DMS53 treated with DMSO at 0.1 percent for 48 hours (cell line): ENCODE measurements around the gene CD79A.

Source experiments
- DNase-seq: peaks from one replicate; lab custom pipeline; 2025; ENCODE audit not compliant: unreplicated experiment; lab: John Stamatoyannopoulos, UW

CD79A gene

DNA sequence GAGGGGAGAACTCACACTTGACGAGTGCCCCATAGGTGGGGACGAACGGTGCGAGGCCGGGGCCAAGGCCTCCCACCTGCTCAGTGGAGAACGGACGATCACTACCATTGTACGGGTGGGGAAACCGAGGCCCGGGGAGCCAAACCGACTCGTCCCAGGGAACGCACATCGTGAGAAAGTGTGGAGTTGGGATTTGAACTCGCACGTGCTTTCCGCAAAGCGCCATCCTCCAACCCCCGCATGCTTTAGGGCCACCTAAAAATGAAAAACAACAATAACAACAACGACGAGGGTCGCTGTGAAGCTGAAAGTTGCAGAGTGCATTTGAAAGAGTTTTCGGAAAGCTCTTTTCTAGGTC is 6.4 kb downstream of the CD79A start:
- DNase-seq, result no peak

DNA sequence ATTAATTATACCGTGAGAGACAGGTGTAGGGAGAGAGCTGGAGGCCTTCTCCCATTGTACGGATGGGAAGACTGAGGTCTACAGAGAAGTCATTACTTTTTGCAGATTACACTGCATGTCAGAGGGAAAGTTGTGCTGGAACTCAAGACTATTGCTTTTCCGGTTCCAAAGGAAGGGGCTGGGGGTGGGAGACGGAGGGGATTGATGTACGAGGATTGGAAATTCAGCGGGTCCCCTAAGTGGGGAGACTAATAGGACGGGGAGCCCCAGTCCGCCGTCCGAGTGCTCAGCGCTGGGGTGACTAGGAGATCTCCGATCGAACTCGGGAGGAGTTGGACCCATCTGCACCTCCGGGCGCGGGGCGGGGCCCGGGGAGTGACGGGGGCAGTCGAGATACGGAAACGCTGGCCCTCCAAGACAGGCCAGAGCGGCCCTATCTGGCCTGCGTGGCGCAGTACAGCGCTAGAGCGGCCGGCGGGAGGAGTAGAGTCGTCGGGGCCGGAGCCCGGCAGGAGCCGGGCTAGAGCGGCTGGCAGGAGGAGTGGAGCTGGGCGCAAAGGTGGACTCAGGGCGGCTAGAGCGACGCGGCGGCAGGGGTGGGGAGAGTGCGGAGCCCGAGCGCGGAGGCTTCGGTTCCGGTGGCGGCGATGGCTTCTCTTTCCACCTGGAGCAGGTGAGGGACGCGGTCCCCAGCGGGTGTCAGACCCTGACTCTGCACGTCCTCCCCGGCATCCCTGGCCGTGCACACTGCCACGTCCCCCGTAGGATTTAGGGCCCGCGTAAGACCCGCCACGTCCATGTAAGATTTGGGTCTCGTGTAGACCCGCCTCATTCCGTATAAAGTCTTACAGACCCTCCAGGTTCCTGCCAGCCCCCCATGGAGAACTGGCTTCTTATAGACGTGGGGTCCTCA is 7.0 kb downstream of the CD79A start:
- peak; percentile 93 for DNase-seq

DNA sequence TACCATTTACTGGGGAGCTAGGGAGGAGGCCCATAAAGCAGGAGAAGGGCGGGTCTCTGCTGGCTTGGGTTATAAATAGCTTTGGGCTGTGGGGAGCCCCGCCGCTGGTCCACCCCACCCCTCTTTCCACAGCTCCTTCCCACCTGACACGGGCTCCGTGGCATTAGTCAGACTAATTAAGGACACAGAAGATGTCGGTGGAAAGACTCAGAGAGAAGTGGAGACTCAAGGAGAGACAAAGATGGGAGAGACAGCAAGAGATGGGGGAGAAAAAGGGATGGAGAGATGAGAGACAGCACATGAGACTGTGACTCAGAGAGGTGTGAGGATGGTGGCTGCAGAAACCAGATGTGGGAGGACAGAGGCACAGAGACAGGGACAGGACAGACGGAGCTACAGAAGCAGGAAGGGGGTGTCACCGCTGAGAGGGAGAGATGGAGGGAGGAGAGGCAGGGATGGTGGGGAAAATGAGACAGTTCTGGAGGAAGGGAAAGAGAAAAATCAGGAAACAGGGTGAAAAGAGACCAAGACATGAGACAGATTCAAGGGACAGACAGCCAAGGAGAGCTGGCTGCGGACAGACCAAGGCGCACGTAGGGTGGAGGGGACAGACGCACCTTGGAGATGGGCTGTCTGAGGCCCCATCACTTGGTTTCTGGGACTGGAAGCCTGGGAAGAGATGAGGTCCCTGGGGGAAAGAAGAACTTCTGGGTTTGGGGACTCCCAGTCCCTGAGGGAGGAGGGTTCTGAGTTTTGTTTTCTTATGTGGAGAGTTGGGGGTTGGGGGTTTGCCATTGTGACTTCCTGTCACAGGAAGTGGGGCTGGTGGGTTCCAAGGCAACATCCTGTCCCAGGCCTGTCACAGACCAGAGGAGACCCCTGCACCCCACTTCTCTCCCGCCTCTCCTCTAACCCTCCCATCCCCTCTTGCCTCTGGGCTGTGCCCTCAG is 10.0 kb downstream of the CD79A start:
- no peak for DNase-seq

DNA sequence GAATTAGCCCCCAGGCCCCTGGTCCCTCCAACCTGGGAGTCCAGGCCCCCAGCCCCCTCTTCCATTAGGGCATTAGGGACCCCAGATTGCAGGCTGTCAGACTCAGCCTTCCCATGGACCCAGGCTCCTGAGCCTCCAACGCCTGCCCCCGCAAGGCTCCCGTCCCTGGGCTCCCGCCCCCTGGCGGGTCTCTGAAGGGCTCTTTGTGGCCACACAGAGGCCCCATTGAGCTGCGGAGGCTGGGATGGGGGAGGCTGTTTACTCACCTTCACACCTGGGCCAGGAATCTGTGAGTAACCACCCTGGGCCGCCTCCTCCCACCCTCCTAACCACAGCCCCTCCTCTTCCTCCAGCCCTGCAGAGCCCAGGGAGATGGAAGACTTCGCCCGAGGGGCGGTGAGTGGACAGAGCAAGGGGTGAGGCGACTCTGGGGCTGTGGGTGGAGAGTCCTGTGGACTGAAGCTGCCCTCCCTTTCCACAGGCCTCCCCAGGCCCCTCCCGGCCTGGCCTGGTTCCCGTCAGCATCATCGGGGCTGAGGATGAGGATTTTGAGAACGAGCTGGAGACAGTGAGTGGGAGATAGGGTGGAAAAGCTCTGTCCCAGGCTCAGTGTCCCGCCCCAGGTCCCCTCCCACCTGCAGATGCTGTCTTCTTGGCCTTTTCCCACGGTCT is 10.8 kb downstream of the CD79A start:
- no peak for DNase-seq

DNA sequence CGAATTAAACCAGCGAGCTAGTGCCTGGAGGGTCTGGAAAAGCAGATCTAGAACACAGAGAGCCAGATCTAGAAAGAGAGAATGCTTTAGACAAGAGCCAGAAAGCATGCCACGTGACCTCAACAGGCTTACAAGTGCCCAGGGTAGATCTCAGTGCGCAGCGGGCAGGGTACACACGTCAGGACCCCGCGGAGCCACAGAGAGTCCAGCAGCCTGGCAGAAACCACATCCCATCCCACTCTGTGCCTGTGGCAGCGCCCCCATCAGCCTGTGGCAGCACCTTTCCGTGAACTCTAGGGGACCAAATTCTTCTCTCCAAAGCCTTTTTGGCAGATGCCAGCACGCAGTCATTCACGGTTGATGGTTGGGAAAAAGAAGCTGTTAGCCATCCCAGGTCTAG is 11.8 kb downstream of the CD79A start:
- no peak for DNase-seq

DNA sequence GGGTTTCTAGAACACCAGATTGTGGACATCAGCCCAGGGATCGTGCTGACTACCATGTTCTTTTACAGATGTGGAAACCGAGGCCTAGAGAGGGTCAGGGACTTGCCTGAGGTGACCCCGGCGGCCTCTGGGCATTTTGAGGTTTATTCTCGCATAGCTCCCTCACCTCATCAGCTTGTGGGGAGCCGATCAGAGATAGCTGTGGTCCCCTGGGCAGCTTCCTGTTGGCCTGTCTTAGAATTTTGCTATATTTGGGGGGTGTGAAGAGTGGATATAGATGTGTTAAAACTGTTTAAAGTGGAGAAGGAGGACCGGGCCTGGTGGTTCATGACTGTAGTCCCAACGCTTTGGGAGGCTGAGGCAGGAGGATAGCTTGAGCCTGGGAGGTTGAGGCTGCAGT is 12.8 kb downstream of the CD79A start:
- DNase-seq, result no peak

DNA sequence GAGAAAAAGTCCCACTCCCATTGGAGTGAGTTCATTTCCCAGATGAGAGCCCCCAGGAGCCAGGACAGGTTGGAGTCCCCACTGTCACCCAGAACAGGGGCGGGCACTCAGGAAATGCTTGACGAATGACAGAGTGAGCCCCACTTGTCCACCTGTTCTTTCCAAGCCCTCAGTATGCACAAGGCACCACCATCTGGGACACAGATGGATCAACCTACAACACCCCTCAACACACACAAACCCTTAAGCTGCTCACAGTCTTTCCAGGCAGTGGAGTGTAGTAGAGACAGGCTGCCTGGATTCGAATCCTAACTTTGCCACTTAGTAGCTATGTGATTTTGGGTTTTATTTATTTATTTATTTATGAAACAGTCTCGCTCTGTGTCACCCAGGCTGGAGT is 13.9 kb downstream of the CD79A start:
- no peak for DNase-seq

DNA sequence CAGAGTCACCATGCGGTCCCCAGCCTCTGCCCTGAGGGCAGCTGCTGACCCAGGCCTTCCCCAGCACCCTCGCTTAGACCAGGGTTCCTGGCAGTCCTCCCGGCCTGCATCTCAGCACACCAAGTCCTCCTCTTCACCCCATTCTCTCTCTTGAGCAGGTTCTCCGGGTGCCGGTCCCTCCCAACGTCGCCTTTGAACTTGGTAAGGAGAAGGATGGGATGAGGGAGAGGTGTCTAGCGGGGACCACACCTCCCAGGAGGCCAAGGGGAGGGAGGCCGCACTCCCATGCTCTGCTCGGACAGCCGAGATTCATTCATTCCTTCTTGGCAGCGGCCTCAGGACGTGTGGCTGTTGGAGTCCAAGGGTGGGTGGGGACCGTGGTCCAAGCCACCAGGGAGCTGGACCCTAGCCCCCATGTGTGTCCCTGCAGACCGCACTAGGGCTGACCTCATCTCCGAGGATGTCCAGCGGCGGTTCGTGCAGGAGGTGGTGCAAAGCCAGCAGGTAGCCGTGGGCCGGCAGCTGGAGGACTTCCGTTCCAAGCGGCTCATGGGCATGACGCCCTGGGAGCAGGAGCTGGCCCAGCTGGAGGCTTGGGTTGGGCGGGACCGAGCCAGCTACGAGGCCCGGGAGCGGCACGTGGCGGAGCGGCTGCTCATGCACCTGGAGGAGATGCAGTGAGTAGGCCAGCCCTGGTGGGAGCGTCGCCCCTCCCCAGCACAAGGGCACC is 15.3 kb downstream of the CD79A start:
- no peak for DNase-seq

DNA sequence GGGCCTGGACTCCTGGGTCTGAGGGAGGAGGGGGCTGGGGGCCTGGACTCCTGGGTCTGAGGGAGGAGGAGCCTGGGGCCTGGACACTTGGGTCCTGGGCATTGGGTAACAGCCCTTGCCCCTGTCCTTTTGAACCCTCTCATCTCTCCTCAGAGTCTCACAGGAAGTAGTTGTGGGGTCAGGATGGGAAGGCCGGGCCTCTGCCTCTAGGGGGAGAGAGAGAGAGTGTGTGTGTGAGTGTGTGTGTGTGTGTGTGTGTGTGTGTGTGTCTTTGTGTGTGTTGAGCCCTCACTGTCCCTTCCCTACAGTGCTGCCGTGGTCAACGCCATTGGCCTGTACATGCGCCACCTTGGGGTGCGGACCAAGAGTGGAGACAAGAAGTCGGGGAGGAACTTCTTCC is 16.8 kb downstream of the CD79A start:
- no peak for DNase-seq

DNA sequence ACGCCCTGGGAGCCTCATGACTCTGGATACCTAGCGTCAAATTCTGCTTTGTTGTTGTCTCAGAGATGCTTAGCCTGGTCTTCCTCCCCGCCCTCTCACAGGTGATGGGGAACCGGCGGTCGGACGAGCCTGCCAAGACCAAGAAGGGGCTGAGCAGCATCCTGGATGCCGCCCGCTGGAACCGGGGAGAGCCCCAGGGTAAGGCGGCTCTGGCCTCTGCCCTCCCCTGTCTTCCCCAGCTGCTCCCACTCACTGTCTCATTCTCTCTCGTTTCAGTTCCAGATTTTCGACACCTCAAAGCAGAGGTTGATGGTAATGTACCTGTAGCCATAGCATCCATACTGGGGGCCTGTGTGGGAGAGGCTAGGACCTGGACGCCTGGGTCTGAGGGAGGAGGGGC is 17.3 kb downstream of the CD79A start:
- no peak for DNase-seq

DNA sequence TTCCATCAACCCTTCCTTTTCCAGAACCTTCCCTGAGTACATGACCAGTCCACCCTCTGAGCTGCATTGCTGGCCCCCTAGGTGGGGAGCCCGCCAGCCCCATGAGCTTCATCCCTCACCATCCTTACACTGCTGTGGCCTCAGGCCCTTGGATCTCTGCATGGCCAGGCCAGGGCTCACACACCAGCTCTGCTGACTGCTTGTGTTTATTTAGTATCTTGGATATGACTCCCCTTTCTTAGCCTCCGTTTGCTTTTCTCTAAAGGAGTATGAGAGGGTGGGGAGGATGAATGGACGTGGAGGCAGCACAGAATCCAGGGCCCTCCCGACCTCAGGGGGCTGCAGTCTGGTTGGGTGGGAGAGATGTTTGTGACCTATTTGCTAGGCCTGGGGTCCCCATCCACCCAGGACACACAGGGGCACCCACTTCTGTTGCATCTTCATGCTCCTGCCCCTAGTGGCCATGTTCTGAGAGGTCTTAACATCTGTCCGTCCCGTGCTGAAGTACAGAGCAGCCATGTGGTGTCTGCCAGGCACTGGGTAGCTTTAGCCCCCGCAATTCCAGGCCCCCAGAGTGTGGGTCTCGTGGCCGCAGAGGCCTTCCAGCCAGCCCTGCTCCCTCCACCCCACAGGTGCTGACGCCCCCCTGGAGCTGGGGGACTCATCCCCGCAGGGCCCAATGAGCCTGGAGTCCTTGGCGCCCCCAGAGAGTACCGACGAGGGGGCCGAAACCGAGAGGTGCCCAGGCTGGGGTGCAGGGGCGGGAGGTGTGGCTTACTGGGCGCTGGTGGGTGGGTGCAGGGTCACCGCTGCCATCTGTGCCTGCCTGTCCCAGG is 18.9 kb downstream of the CD79A start:
- DNase-seq, result no peak

DNA sequence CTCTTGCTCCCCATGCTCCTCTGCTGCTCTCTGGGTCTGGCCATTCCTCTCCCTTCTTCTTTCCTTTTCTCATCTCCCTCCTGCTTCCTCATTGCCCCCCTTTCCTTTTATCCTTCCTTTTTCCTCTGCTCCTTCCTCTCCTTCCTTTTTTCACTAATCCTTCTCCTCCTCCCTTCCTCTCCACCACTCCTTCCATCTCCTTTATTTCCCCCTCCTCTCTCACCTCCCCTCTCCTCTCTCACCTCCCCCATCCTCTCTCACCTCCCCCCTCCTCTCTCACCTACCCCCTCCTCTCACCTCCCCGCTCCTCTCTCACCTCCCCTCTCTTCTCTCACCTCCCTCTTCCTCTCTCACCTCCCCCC is 19.5 kb downstream of the CD79A start:
- DNase-seq, result no peak

DNA sequence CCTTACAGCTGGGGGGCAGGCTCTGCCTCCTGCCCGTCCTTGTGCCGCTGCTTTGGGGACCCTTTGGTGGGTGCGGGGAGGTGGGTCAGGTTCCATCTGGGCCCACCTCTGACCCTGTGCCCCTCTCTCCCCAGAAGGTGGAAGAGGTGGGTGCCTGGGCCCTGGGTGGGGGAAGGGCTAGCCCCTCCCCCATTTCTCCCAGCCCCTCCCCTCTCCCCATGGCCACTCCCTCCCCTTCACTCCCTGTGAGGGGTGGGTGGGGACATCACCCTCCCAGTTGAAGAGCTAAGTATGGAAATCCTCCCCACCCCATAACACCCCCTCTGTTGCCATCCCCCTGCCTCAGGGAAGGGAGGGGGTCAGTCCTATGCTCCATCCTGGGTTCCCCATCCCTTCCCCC is 20.1 kb downstream of the CD79A start:
- no peak for DNase-seq

DNA sequence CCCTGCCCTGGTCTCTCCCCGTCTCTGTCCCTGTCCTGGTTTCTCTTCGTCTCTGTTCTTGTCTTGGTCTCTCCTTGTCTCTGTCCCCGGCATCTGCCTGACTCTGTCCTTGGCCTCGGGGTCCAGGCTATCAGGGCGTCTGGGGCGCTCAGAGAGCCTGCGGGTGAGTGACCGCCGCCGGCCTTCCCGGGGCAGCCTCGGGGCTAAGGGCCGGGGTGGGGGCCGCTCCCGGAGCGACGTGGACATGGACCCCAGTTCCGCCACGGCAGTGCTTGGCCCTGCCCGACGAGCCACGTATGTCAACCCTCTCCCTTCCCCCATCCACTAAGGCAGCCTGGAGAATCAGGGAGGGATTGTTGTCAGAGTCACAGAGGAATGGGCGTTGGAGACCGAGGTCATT is 20.7 kb downstream of the CD79A start:
- DNase-seq, result no peak

DNA sequence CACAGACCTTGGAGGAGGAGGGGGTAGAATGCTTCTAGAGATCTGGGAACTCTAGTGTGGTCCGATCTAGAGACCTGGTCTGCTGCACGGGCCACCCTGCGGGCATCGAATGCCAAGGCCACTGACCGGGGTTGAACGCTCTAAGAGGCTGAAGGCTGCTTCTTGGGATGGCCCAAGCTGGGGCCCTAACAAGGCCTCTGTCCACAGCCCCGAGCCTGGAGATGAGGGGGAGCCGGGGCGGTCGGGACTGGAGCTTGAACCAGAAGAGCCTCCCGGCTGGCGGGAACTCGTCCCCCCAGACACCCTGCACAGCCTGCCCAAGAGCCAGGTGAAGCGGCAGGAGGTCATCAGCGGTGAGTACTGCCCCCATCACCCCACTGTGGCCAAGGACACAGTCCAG is 21.2 kb downstream of the CD79A start:
- no peak for DNase-seq

DNA sequence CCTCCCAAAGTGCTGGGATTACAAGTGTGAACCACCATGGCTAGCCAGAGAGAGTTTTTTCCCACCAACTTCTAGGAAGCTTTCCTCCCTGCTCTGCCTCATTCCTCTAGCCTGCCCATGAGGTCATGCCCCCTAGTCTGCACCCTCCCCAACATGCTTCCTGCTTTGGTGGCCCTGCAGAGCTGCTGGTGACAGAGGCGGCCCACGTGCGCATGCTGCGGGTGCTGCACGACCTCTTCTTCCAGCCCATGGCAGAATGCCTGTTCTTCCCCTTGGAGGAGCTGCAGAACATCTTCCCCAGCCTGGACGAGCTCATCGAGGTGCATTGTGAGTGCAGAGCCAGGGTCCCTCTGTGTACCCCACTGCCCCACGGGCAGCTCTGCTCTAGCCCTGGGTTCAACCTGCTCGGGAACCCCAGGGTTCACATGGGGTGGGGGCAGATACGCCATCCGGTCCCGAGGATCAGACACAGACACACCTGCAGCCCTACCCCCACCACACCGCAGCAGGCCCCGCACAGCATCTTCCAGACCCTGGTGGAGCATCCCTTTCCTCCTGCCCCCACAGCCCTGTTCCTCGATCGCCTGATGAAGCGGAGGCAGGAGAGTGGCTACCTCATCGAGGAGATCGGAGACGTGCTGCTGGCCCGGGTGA is 24.8 kb downstream of the CD79A start:
- no peak for DNase-seq

DNA sequence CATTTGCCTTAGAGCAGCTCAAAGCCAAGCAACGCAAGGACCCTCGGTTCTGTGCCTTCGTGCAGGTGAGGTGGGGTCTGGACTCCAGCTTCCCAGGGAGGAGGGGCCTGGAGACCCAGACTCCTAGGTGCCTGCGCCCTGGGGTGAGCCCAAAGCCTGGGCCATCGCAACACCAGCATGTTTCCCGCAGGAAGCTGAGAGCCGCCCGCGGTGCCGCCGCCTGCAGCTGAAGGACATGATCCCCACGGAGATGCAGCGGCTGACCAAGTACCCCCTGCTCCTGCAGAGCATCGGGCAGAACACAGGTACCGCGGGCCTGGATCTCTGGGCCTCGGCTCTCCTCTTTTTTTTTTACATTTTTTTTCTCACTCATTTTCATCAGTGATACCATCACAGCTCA is 25.5 kb downstream of the CD79A start:
- DNase-seq, result no peak

DNA sequence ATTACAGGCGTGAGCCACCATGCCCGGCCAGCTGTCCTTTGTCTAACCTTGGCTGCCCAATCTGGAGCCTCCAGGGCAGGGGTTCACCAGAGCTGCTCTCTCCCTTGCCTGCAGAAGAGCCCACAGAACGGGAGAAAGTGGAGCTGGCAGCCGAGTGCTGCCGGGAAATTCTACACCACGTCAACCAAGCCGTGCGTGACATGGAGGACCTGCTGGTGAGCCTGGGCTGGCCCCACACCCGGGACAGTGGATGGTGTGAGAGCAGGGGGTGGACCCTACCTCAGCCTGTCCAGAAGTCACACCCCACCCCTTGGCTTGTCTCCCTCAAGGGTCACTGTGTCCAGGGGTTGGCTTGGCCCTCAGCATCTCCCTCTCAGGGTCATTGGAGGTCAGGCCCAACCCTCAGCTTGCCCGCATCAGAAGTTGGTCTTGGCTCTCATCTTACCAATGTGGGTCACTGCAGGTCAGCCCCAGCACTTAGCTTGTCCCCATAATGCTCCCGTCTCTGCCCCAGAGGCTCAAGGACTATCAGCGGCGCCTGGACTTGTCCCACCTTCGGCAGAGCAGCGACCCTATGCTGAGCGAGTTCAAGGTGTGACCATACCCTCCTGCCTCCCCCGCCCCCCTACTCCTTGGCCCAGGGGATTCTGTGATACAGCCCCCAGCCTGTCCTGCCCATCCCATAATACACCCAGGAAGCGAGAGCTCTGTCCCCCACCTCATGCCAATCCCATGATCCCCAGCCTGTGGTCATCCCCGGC is 26.3 kb downstream of the CD79A start:
- DNase-seq, result no peak
